Ammon's horn (tissue), 1 donor: ENCODE data around the gene RXRA.
A peak's percentile ranks its signal among the peaks of the same experiment; 100 is the strongest.

ENCODE experiments used
- DNase-seq: peaks from one replicate; pipeline ENCODE4 v3.0.0-alpha.2; 2016; ENCODE audit warnings: low spot score

Gene RXRA

DNA sequence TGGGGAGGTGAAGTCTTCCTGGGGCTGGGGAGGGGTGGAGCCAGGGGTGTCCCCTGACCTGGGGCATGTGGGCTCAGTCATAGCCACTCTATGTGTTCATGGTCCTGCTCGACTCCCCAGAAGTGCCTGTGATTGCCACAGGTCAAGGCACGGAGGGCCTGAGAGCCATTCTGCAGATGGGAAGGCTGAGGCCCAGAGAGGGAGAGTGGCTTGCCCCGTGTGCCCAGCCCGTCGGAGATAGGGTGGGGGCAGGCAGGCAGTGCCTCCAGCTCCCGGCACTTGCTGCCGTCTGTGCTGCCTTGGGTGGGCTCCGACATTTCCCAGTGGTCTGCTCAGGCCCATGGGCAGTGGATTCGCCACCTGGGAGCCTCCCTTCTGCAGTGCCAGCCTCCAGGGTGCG is 74.0 kb downstream of the RXRA start:
- DNase-seq = no peak

DNA sequence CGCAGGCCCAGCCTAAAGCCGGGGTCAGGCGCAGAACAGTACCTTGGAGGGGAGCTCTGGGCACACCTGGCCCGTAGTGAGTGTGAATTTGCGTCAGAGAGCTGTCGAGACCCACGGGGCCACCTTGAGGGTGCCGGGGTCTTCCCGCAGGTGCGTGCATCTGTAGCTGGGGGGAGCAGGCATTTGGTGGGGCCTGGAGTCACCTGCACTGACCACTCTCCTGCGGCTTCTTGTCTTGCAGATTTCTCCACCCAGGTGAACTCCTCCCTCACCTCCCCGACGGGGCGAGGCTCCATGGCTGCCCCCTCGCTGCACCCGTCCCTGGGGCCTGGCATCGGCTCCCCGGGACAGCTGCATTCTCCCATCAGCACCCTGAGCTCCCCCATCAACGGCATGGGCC is 75.1 kb downstream of the RXRA start:
- no peak for DNase-seq

DNA sequence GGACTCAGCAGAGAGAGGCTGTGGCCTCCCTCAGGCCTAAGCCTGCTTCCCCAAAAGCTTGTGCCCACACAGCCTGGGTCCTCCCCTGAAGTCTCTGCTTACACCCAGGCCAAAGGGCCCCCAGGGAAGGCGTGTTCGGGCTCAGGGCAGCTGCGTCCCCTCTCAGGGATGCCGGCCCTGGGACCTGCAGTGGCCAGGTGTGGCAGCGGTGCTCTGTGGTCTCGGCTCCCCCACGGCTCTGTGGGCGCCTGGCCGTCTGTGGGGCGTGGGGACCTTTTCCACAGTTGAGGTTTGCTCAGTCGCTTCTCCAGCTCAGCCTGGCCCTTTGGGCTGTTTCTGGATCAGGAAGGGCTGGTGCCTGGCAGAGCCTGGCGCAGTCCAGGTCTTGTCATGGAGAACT is 75.9 kb downstream of the RXRA start:
- DNase-seq = no peak

DNA sequence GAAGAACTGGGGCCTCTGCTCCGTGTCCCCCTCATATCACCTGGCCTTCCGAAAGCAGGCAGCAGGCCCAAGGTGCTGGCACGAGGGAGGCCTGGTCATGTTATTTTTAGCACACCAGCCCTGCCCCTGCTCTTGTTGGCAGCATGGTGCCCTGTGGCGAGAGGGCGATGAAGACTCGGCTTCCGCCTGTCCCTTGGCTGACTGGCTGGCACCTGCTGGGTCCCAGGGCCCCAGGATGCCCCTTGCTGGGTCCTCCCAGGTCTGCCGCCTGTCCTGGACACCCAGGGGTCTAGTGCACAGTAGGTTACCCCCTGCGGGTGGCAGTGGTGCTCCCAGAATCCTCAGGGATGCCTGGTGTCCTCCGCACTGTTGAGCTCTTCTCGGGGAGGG is 77.0 kb downstream of the RXRA start:
- no peak for DNase-seq

DNA sequence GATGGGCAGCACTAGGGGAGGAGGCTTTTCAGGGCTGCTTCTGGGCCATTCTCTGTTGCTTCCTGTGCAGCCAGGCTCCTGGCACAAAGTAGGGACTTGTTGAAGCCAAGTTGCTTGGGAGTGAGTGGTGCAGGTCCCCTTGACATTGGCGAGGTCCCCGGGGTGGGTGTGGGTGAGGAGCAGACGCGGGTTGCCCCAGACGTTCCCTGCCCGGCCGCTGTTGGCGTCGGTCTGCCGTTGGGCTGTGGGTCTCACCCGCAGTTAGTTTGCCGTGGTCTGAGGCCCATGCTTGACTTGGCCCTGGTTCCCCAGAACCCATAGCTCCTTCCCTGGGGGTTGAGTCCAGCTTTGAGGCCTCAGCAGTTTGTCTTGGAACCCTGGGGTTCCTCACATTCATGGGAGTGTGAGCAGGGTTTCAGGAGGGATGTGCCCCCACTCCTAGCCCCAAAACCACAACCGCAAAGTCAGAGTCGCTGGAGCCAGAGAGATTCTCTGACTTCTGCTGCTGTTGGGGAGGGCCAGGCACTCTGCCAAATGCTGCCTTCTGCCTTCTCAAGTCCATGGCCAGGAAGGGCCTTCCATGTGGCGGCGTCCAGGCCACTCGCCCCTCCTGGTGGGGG is 77.5 kb downstream of the RXRA start:
- DNase-seq = peak; percentile 86

DNA sequence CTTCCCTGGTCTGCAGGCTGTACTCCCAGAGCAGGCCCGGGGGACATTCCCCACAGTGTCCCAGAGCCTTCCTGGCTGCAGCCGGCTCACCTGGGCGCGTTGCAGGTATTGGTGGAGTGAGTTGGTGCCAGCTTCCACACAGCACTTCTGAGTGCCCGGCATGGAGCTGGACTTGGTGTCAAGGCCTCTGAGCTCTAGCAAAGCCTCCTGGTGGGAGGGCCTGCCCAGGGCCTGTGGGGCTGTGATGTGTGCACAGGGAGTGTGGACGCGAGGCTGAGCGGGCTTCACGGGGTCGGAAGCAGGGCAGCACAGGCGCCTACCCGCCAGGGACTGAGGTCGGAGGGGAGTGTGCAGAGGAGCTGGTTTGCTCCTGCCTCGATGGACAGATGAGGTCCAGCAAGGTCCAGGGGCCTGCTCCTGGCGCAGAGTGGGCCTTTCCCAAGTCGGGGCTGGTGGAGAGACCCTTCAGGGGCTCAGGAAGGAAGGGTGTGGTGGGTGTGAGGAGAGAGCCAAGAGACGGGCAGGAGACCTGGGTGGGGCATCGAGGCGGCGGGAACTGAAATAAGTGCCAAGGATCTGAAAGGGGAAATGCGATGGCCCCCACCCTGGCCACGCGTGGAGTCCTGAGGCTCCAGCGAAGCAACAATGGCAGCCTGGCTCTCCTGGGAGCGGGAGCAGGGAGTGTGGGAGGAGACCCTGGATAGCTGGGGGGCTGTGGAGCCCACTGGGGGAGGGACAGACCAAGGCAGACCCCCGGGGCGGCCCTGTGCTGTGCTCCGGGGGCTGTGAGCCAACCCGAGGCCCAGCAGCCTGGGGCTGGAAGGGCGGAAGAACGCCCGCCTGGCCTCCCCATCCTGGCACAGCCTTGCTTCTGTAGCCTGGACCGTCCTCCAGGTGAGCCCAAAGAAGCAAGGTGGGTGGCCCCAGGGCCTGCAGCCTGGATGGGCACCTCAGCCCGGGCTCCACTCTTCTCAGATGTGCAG is 78.4 kb downstream of the RXRA start:
- DNase-seq = no peak

DNA sequence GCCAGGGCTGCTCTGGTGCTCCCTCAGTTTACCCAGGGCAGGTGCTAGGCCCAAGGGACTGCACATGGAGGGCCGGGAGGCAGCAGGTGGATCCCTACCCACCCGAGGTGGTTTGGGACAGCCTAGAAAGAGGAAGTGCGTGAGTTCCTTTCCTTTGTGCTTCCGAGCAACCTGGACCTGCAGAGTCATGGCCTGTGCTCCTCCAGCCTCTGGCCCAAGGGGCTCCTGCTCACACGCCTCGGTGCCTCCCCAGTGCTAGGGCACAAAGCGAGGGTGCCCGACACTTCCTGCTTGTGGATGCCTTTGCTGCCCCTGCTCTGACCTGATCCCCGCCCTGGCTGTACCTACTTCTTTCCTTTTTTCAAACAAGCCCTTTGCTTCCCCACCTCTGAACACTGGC is 79.3 kb downstream of the RXRA start:
- DNase-seq = no peak

DNA sequence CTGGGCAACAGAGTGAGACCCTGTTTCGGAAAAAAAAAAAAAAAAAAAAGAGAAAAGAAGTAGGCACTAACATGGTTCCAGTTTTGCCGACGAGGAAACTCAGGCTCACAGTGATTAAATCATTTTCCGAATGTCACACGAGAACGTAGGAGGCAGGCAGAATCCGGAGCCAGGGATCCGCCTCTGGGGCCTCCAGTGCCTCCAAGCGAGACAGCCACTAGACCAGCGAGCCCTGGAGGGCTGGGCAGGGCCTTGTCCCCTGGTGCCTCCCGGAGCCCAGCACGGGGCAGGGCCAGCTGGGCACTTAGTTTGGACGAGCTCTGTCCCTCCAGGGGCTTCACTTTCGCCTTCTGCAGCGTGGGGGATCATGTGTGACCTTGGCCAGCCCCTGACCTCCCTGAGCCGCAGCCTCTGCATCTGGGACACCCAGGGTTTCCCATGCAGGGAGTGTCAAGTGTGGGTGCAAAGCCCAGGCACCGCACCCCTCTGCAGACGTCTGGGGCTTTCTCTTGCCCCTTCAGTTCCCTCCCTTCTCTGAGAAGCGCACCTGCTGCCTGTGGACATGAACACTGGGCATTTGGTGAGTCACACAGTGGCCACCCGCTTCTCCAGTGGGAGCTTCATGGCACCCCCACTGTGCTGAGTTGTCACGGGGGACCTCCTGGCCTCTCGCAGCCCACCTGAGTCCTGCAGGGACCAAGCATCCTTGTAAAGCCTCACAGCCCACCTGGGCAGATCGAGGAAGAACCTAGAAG is 80.3 kb downstream of the RXRA start:
- DNase-seq = no peak

DNA sequence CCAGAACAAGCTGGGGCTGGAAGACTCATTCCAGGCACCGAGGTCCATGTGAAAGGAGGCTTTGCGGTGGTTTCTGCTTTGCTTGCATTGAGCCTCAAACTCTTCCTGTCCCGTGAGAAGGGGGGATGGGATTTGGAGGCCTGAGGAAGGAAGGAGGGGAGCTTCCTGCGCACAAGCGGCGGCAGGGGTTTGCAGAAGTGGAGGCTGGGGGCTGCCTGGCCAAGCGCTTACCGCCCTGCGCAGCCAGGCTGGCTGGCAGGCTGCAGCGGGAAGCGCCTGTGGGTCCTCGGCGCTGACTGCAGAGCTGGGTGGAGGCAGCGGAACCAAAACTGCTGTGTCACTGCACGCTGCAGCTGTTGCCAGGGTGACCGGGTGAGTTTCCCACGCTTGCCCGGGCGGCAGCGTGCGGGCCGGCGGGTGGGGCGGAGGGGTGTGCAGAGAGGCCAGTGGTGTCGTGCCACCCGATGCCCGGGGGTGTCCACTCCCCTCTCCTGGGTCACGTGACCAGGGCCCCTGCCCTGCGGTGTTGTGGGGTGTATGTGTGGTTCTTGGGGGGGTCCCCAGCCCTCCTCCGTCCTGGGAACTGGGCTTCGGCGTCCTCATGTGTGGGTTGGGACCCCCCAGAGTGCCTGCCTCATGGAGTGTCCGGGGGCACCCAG is 81.0 kb downstream of the RXRA start:
- DNase-seq = peak; percentile 95

DNA sequence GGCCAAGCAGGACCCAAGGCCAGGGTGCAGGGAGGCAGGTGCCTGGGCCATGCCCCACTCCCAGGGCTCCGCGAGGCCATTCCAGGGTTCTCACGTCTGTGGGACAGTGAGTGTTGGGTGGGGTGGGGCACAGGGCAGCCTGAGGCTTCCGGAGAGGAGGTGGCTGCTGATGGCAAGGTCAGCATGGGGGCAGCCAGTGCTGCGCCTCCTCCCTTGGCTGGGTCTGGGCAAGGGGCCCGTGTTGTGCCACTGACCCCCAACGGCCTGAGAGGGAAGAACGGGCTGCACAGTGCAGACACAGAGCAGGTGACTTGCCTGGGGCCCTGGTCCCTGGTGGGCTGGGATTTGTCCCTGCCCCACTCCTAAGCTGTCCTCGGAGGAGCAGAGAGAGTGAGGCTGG is 82.1 kb downstream of the RXRA start:
- DNase-seq = no peak

DNA sequence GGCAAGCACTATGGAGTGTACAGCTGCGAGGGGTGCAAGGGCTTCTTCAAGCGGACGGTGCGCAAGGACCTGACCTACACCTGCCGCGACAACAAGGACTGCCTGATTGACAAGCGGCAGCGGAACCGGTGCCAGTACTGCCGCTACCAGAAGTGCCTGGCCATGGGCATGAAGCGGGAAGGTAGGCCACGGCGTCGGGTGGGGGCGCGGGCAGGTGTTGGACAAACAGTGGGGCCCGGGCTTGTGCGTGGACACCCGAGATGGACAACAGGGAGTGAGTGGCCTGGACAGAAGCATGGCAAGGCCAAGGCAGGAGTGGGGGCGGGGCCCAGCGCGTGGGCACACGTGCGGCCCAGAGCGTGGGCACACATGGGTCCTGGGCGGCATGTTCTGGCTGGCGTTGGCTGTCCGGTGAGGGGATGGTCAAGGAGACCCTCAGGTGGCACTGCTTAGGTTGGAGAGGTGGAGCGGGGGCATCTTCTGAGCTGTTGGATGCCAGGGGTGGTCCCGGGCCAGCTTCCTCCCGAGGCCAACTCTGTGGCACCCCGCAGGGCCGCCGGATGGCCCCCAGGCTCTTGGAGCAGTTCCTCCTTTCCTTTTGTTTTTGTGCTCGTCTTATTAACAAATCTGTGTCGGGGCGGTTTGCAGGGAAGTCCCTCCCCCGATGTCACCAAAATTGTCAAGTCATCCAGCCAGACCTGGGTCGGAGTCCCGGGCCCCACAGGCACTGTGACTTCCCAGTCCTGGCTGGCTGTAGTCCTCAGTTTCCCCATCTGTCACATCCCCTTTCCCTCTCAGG is 82.9 kb downstream of the RXRA start:
- no peak for DNase-seq

DNA sequence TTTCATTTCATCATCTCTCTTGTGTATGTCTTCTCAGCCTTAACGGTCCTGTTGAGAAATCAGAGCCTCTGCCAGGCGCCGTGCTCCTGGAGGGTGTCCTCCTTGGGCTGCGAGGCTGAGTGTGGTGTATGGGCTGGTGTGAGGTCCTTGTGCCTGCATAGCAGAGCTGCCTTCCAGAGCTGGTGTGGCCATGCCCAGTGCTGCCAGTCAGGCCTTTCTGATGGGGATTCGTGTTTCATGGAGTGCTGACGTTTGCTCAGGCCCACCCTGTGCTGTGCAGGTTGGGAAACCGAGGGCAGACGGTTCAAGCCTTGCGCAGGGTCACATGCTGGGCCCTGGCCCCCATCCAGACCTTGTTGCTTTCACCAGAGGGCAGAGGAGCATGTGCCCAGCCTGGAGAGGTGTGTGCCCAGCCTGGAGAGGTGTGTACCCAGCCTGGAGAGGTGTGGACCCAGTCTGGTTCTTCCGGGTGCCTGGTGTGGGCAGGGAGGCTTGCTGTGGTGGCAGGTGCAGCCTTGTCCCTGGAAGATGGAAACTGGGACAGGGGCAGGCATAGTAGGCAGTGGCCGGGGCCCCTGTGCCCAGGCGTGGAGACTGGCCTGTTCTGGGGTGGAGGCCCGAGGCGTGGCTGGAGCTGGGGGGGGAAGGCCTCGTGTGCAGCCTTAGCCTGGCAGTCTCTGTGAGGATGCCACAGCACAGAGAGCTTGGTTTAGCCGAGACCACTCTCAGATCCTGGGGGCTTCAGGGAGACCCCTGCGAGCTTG is 84.0 kb downstream of the RXRA start:
- DNase-seq = no peak

DNA sequence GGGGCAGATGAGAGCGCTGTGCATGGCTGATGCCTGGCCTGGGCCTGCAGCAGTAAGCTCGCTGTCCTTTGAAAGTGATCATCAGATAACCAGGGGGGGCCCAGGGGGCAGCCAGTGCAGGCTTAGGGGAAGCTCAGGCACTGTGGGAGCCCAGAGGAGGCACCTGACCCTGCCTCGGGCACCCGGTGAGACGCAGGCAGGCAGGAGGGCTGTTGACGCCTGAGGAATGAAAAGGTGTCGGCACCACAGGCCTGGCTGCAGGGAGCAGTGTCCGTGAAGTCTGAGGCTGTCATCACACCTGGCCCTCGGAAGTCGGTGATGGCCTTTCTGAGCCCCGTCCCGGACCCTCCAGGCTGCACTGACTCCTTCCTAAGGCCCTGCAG is 84.6 kb downstream of the RXRA start:
- no peak for DNase-seq

DNA sequence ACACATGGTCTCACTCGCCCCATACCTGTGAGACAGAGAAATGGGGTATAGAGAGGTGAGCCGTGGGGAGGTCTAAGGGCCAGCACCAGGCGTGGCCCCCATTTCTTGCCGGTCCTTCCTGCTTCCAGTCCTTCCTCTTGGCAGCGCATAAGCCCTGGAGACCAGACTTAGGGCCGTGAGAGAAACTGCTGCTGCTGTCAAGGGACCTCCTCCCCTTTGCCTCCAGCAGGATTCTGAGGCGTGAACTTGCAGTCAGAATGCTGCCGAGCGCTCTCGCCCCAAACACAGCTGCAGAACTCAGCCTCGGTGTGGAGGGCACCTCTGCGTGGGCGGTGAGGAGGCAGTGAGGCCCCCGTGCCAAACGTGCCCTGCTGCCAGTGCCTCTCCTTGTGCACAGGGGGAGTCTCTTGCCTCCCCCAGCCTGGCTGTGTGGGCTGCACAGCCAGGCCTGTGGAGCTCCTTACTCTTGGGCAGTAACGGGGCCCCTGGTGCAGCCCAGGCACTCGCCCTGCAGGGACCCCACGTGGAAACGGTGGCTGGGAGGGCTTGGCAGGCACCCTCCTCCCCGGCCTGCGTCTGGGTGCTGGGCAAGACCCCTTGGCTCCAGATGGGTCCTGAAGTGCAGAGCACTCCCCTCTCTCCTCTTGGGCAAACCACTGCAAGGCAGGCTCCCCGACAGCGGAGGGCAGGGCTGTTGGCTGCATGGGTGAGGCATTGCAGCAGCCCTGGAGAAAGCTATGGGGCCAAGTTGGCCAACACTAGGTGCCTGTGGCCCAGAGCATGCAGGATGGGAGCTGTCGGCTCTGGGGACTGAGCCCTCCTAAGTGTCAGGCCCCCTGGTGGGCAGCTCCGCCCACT is 85.4 kb downstream of the RXRA start:
- no peak for DNase-seq

DNA sequence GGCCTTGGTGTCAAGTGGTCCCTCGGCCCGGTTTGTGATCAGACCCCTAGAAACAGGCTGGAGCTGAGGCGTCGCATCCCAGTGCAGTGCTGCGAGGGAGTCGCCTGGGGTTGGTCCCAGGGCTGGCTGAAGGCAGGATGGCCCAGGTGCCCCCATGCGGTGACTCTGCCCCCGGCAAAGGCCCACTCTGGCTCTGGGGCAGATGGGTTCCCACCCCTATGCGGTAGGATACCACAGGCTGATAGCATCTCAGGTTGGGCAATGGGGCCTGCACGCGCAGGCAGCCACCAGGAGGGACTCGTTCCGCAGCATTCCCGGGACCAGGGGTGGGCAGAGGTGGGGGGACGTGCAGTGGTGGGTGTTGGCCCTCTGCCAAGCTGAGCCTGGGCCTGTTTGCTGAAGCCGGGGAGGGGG is 86.0 kb downstream of the RXRA start:
- no peak for DNase-seq

DNA sequence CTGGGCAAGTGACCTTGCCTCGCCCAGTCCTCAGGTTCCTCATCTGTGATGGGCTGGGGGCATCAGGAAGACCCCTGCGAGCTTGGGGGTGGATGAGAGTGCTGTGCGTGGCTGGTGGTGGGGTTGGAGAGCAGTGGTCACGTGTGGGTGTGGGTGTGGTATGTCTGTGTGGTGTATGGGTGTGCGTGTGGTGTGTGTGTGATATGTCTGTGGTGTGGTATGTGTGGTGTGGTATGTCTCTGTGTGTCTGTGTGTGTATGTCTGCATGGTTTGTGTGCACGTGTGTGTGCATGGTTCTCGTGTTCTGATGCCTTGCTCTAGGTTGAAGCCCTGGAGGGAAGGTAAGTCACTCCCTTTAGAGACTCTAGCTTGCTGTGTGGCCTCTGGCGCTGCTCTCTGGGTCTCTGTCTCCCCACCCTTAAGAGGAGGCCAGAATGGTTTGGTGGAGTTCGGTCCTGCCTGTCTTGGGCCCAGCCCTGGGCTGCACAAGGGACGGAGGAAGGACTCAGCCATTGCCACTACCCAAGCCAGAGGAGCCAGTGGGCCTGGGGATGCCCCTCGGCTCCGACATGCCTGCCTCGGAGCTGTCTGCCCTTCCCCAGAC is 87.0 kb downstream of the RXRA start:
- no peak for DNase-seq

DNA sequence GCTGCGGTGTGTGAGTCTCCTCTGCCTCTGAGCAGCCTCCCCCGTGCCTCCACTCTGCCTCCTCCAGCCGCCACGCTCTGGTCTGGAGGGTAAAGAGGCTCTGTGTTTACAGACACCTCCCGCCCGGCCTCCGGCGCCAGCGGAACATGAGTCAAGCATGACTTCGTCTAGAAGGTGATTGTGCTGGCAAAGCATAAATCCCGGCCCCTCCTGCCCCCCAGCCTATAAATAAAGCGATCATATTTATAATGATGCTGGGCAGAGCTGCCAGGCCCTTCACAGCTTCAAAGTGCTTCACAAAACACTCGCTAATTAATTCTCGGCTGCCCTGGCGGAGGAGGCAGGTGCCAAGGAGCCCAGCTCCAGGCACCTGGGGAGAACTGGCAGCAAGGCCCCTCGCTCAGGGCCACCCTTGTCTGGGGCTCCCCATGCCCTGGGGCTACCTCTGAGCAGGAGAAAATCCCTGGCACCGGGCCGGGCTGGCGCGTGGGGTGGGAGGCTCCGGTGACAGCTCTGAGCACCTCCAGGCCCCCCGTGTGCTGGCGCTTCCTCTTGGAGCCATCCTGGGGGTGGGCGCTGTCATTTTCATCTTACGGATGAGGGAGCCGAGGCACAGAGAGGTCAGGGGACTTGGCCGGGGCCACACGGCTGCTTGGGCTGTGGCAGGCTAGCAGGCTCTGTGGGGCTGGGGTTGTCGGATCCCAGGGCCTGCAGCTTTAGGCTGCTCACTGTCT is 87.8 kb downstream of the RXRA start:
- DNase-seq = peak; percentile 50

DNA sequence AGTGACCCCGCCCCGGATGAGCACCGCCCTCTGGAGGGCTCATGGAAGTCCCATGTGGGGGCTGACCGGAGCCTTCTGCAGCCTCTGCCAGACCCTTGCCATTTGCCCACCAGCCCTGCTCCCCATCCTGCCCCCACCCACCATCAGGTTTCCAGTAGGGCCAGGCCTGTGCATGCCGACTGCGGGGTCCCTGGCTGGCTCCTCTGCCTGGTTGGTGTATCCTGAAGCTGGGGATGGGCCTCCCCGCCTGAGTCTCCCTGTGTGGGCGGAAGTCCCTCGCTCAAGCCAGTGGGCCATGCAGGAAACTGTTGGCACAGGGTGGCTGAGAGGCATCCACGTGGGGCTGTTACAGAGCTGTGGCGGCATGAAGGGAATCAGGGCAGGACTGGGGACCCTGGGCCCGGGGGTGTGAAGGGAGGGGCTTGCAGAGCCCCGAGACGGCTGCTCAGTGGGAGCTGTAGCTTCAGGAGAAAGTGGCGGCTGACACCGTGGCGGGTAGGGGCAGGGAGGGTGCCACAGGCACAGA is 88.7 kb downstream of the RXRA start:
- DNase-seq = no peak
